NB4 (cell line): ENCODE data around the gene CYP26B1.

Experiments used
- DNase-seq: peaks from one replicate; pipeline ENCODE4 v3.0.0; 2010; ENCODE audit warnings: low read depth
- H3K4me3 ChIP-seq: one replicate; pipeline ENCODE4 v1.5.1; 2011; ENCODE audit warnings: mild to moderate bottlenecking, low read depth, low read length, moderate library complexity
- MYC ChIP-seq: IDR thresholded peaks from 2 replicates; pipeline ENCODE4 v1.6.1; 2011; ENCODE audit warnings: low read depth, low read length
- POLR2A ChIP-seq: IDR thresholded peaks from 2 replicates; pipeline ENCODE4 v1.6.1; 2011; ENCODE audit warnings: mild to moderate bottlenecking; ENCODE audit not compliant: insufficient read length; ENCODE audit errors: extremely low read depth
- TF ChIP-seq, protein P1 (sequence below): IDR thresholded peaks from 2 replicates; pipeline ENCODE4 v1.6.1; 2011; ENCODE audit warnings: low read depth, low read length
- TF ChIP-seq, protein P2 (sequence below): IDR thresholded peaks from one replicate; pipeline ENCODE4 v1.5.1; 2012; ENCODE audit warnings: low read depth, low read length

Gene CYP26B1

DNA sequence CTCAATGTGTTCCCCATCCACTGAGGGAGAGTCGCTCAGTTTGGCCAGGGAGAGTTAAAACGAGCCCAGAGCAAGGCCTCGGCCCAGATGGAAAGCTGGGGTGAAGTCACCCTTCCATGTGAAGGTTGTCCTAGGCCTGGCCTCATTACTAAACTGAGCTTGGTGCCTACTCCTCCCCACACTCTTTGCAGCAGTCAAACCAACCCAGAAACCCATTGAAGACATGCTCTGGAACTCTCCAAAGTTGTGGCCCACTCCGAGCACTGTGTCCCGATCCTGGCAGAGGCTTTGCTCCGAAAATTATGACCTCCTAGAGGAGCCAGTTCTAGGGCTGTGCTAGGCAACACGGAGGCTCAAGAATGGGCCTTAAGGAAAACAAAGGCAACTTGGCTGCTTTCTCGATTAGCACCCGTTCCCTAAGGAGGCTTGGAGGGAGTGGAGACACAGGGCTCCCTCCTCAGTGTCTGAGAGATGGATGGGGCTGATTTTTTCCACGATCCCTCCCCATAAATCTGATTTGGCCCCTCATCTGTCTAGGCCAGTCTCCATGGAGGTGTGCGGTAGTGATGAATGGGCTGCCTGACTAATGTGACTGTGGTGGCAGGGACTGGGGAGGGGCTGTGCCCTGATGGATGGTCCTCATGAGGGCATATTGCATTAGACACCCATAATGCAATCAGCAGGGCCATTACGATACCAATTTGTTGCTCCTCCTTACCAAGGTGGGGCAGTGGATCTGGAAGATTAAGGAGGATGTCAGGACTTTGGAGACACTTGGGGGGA is 11.7 kb upstream of the CYP26B1 start:
- DNase-seq = no peak
- H3K4me3 ChIP-seq = no peak overlapping the region
- no peak for TF ChIP-seq POLR2A
- TF ChIP-seq, protein P1, sequence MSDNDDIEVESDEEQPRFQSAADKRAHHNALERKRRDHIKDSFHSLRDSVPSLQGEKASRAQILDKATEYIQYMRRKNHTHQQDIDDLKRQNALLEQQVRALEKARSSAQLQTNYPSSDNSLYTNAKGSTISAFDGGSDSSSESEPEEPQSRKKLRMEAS = no peak
- no peak for TF ChIP-seq MYC
- TF ChIP-seq, protein P2, sequence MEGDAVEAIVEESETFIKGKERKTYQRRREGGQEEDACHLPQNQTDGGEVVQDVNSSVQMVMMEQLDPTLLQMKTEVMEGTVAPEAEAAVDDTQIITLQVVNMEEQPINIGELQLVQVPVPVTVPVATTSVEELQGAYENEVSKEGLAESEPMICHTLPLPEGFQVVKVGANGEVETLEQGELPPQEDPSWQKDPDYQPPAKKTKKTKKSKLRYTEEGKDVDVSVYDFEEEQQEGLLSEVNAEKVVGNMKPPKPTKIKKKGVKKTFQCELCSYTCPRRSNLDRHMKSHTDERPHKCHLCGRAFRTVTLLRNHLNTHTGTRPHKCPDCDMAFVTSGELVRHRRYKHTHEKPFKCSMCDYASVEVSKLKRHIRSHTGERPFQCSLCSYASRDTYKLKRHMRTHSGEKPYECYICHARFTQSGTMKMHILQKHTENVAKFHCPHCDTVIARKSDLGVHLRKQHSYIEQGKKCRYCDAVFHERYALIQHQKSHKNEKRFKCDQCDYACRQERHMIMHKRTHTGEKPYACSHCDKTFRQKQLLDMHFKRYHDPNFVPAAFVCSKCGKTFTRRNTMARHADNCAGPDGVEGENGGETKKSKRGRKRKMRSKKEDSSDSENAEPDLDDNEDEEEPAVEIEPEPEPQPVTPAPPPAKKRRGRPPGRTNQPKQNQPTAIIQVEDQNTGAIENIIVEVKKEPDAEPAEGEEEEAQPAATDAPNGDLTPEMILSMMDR = no peak

DNA sequence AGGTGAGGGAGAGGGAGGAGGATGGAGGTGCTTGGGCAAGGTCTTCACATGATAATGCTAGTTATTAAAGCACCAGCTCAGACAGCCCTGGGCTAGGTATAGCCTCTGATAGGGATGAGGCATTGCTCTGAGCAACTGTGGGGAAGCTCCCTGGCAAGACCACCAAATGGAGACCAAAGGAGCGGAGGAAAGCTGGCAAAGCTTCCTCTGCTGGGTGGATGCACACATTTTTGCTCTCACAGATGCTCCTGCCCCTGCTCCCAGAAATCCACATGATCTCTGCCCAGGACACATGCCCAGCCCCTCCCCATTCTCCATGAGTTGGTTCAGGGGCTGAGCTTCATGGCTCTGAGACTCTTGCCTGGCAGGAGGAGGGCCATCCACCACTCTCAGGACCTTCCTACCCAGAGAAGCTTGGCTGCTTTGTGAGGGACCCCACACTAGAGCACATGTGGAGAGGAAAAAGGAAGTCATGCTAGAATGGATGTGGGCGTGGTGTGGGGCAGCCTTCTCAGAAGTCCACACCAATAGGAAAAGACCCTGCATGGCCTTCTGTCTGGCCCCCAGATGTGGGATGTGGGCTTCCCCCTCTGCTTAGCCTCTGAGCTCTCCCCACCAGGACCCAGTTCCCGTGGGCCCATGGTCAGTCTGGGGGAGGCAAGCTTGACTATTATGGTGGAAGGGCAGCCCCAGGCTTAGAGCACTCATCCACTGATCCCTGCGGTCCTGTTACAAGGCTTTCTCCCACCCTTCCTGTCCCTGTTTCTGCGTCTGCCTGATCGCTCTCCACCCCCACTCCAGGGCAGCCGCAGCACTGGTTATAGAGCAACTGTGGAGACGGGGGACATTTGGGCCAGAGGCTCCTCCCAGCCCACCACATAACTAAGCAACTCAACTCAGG is 10.5 kb upstream of the CYP26B1 start:
- no peak for DNase-seq
- H3K4me3 ChIP-seq = no peak overlapping the region
- TF ChIP-seq POLR2A = no peak
- TF ChIP-seq, protein P1 = peak; percentile 4; the same call in 1 of the 2 replicates

DNA sequence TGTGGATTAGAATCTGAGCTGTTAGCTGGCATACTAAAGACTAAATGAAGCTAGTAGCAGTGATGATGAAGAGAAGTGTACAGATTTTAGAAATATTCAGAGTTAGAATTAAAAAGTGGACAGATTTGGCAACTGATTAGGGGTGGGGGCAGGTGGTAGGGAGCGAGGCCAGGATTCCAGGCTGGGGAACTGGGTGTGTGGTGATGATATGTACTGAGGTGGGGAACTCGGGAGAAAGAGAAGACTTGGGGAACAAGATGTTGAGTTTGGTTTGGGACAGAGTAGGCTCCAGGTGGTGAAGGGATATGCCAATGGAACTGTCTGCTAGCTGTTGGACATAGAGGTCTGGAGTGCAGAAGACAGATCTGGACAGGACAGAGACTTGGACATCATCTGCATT is 9.2 kb upstream of the CYP26B1 start:
- TF ChIP-seq MYC = no peak
- TF ChIP-seq, protein P2 = no peak
- no peak overlapping the region for H3K4me3 ChIP-seq
- no peak for DNase-seq

DNA sequence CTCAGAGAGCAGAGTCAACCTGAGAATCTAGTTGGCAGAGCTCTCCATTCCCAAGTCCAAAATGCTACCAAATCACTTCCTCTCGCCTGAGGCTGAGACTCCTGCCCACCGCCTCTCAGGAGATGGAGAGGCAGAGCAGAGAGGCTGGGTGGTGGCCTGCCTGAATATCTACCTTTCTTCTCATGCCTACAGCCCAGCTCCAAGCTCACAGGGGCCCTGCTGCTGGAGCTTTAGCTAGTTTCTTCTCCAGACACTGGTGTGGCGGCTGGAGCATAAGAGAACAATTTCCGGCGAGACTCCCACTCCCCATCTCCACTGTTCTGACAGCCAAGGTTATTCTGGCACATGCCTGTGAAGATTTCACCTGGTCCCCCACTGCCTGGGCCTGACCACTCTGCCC is 8.1 kb upstream of the CYP26B1 start:
- no peak for DNase-seq
- TF ChIP-seq MYC (no peak), POLR2A (no peak)
- TF ChIP-seq, protein P2 = no peak
- TF ChIP-seq, protein P1 = no peak
- no peak overlapping the region for H3K4me3 ChIP-seq

DNA sequence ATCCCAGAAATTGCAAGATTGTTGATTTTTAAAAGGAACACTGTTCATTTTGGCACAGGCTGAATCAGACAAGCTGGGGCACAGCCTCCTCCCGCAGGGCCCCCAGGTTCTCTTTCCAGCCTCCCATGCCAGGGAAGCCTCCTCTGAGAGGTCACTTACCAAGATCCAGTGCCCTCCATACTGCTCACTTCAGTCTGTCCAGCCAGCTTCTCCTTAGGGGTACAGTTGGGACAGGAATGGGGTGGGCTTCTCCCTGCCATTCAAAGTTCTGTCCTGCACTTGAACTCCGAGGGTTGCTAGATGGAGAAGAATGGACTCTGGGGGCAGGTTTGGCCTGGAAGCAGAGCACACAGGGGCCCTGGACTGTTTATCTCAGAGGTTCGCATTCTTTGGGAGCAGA is 7.5 kb upstream of the CYP26B1 start:
- TF ChIP-seq POLR2A (no peak), MYC (no peak)
- TF ChIP-seq, protein P1 = no peak
- TF ChIP-seq, protein P2 = no peak
- H3K4me3 ChIP-seq = no peak overlapping the region
- DNase-seq = no peak

DNA sequence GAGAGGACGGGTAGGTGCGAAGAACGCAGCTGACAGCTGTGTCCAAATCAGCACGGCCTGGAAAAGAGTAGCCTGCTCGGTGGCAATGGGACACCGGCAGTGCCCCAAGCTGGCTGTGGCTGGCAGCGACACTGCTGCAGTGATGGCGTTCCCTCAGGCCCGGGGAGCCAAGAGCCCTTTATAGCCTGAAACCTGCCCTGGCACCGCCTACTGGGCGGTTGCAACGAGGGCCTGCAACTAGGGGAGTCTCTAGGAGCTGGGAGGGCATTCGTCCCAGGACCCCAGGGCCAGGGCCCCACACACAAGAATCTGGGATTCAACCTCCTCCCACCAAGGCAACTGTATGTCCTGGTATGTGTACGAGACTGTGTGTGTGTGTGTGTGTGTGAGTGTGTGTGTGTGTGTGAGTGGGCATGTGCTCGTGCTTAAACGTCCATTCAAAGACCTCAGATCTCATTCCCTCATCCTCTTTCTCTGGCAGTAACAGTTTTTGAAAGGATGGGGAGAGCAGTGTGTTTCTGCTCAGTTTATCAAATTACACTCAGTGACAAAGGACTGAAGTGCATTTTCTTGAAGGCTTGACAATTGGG is 6.8 kb upstream of the CYP26B1 start:
- H3K4me3 ChIP-seq = no peak overlapping the region
- TF ChIP-seq, protein P1 = no peak
- TF ChIP-seq, protein P2 = no peak
- TF ChIP-seq POLR2A (no peak), MYC (no peak)
- no peak for DNase-seq
